Stimulated activated CD8-positive, alpha-beta memory T cell treated with anti-CD3 and anti-CD28 coated beads, Interleukin-12 subunit alpha, Interleukin-12 subunit beta, amount 100 ng/mL, for 1 hour (primary cell): ENCODE data around the gene SRRM5.
"Not testable (repeated sequence)": the region's sequence is repeated elsewhere in the genome, so short reads cannot be mapped to it uniquely, and the experiment has no call there.

Experiments
- DNase-seq: peaks from one replicate; pipeline ENCODE4 v3.0.0-alpha.2; 2020; ENCODE audit warnings: low read depth

SRRM5 gene

GRCh38 chr19:43616306-43616705, 4.4 kb downstream of the SRRM5 start:
- no peak for DNase-seq

GRCh38 chr19:43616954-43617353, 5.1 kb downstream of the SRRM5 start:
- DNase-seq, result no peak

GRCh38 chr19:43618921-43619261, 7.0 kb downstream of the SRRM5 start:
- DNase-seq, result no peak

GRCh38 chr19:43619262-43620060, 7.6 kb downstream of the SRRM5 start, which contains the start of gene ZNF428:
Gene ZNF428, minus strand, starts transcription at chr19:43619629. Its CDS starts 5,325 bp downstream, at chr19:43614304.
- peak; percentile 76 for DNase-seq

GRCh38 chr19:43620061-43621001, 8.4 kb downstream of the SRRM5 start:
- peak; percentile 78 for DNase-seq

- no peak for DNase-seq
Observed at GRCh38 chr19:43622070-43622469, 10.2 kb downstream of the SRRM5 start.

GRCh38 chr19:43622956-43623355, 11.1 kb downstream of the SRRM5 start:
- DNase-seq, result no peak

- DNase-seq, result no peak
Observed at GRCh38 chr19:43623889-43624670, 12.2 kb downstream of the SRRM5 start.

- DNase-seq, result peak; percentile 67
Observed at GRCh38 chr19:43624933-43625332, 13.0 kb downstream of the SRRM5 start.

- DNase-seq, result no peak
Observed at GRCh38 chr19:43625918-43626579, 14.2 kb downstream of the SRRM5 start.

- no peak for DNase-seq
Observed at GRCh38 chr19:43626838-43627237, 14.9 kb downstream of the SRRM5 start.

- no peak for DNase-seq
Observed at GRCh38 chr19:43628646-43629326, 16.9 kb downstream of the SRRM5 start.

- no peak for DNase-seq
Observed at GRCh38 chr19:43631491-43631890, 19.6 kb downstream of the SRRM5 start.

GRCh38 chr19:43633520-43633919, 21.6 kb downstream of the SRRM5 start:
- DNase-seq, result no peak

GRCh38 chr19:43634068-43634467, 22.2 kb downstream of the SRRM5 start:
- no peak for DNase-seq

- DNase-seq, result no peak
Observed at GRCh38 chr19:43634506-43634871, 22.6 kb downstream of the SRRM5 start.

GRCh38 chr19:43634872-43635560, 23.1 kb downstream of the SRRM5 start:
- no peak for DNase-seq

- not testable (repeated sequence) for DNase-seq
Observed at GRCh38 chr19:43635561-43635940, 23.7 kb downstream of the SRRM5 start.

GRCh38 chr19:43636121-43636683, 24.3 kb downstream of the SRRM5 start:
- no peak for DNase-seq
